Activated naive CD8-positive, alpha-beta T cell treated with anti-CD3 and anti-CD28 coated beads for 36 hours (primary cell): Measurements from ENCODE around the gene PSMD2. TPM values are rescaled to one million over a fixed set of nuclear protein-coding genes. Genes with fewer than 3 reads are reported as not detected.

Experiments
- DNase-seq: peaks from one replicate; pipeline ENCODE4 v3.0.0; 2021
- H3K27ac Mint-ChIP-seq: one replicate; pipeline ENCODE4 v1.8.0; 2022; ENCODE audit warnings: mild to moderate bottlenecking, moderate library complexity, mixed read lengths
- H3K27me3 Mint-ChIP-seq: one replicate; pipeline ENCODE4 v1.8.0; 2022; ENCODE audit warnings: mild to moderate bottlenecking, mixed read lengths
- H3K36me3 Mint-ChIP-seq: one replicate; pipeline ENCODE4 v1.8.0; 2021; ENCODE audit warnings: mild to moderate bottlenecking, mixed read lengths
- H3K4me1 Mint-ChIP-seq: one replicate; pipeline ENCODE4 v1.8.0; 2021; ENCODE audit warnings: mixed read lengths
- H3K4me3 Mint-ChIP-seq: one replicate; pipeline ENCODE4 v1.8.0; 2022; ENCODE audit warnings: mild to moderate bottlenecking, moderate library complexity, mixed read lengths
- H3K9me3 Mint-ChIP-seq: one replicate; pipeline ENCODE4 v1.8.0; 2022; ENCODE audit warnings: mixed read lengths
- total RNA-seq, 2 experiments: library from RNA; stranded (reverse); gene quantifications; one replicate each; pipeline ENCODE4 v1.2.3, GENCODE V29; 2021

Gene PSMD2
- total RNA-seq, 2 experiments from 2014 or later: 257 to 282 TPM

GRCh38 chr3:184321666-184322065, 22.6 kb downstream of the PSMD2 start:
- Mint-ChIP-seq H3K4me3 (no peak overlapping the region), H3K36me3 (peaks cover 67% of the 10 kb centered on the region), H3K9me3 (no peaks in the 10 kb centered on the region), H3K4me1 (peaks cover 38% of the 10 kb centered on the region), H3K27ac (peak overlapping the region; percentile 54), H3K27me3 (no peaks in the 10 kb centered on the region)
- DNase-seq: no peak

DNA sequence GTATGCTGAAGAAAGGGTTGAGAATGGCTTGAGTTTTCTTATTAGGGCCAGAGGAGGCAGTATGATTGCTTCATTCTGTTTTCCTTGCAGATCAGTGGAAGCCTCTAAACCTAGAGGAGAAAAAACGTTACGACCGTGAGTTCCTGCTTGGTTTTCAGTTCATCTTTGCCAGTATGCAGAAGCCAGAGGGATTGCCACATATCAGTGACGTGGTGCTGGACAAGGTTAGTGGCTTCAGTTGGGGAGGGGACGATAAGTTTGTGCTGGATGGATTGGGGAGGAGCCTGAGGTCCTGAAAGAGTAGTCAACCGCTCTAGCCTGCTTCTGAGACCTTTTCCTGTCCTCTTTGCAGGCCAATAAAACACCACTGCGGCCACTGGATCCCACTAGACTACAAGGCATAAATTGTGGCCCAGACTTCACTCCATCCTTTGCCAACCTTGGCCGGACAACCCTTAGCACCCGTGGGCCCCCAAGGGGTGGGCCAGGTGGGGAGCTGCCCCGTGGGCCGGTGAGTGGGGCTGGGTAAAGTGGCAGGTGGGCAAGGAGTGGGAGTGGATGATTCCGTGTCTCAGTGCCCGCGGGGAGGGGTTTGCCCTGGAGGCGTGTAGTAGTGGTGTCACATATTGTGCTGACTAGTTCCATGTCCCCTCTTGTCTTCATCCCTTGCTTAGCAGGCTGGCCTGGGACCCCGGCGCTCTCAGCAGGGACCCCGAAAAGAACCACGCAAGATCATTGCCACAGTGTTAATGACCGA, 23.9 kb downstream of the PSMD2 start:
- H3K27ac Mint-ChIP-seq: peak overlapping the region; percentile 80
- H3K36me3 Mint-ChIP-seq: peaks cover 63% of the 10 kb centered on the region
- H3K9me3 Mint-ChIP-seq: no peaks in the 10 kb centered on the region
- H3K27me3 Mint-ChIP-seq: no peaks in the 10 kb centered on the region
- no peak for DNase-seq
- no peak overlapping the region for H3K4me3 Mint-ChIP-seq
- peaks cover 28% of the 10 kb centered on the region for H3K4me1 Mint-ChIP-seq

GRCh38 chr3:184323696-184324095, 24.7 kb downstream of the PSMD2 start:
- Mint-ChIP-seq H3K27me3 (no peaks in the 10 kb centered on the region), H3K36me3 (peaks cover 67% of the 10 kb centered on the region), H3K4me3 (no peak overlapping the region), H3K4me1 (peaks cover 25% of the 10 kb centered on the region), H3K9me3 (no peaks in the 10 kb centered on the region), H3K27ac (no peak overlapping the region)
- DNase-seq: no peak

DNA sequence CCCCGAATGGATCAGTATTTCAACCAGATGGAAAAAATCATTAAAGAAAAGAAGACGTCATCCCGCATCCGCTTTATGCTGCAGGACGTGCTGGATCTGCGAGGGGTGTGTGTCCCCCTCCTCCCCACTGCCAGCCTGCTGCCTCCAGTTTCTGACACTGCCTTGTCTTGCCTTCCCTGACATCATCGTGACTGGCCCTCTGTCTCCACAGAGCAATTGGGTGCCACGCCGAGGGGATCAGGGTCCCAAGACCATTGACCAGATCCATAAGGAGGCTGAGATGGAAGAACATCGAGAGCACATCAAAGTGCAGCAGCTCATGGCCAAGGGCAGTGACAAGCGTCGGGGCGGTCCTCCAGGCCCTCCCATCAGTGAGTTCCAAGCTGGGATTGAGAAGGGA, 26.2 kb downstream of the PSMD2 start:
- H3K4me1 Mint-ChIP-seq: peaks cover 19% of the 10 kb centered on the region
- H3K9me3 Mint-ChIP-seq: no peaks in the 10 kb centered on the region
- peaks cover 73% of the 10 kb centered on the region for H3K36me3 Mint-ChIP-seq
- H3K27me3 Mint-ChIP-seq: no peaks in the 10 kb centered on the region
- no peak for DNase-seq
- H3K4me3 Mint-ChIP-seq: no peak overlapping the region
- peak overlapping the region; percentile 38 for H3K27ac Mint-ChIP-seq

- peak overlapping the region; percentile 71 for H3K27ac Mint-ChIP-seq
- no peaks in the 10 kb centered on the region for H3K9me3 Mint-ChIP-seq
- DNase-seq: peak; percentile 26
- H3K36me3 Mint-ChIP-seq: peaks cover 73% of the 10 kb centered on the region
- no peaks in the 10 kb centered on the region for H3K27me3 Mint-ChIP-seq
- H3K4me1 Mint-ChIP-seq: peaks cover 19% of the 10 kb centered on the region
- no peak overlapping the region for H3K4me3 Mint-ChIP-seq
These were observed 26.8 kb downstream of the PSMD2 start for GRCh38 chr3:184325715-184326369.

GRCh38 chr3:184327171-184327570, 28.1 kb downstream of the PSMD2 start:
- H3K4me3 Mint-ChIP-seq: no peak overlapping the region
- H3K27ac Mint-ChIP-seq: peak overlapping the region; percentile 40
- no peak for DNase-seq
- no peaks in the 10 kb centered on the region for H3K9me3 Mint-ChIP-seq
- H3K4me1 Mint-ChIP-seq: peaks cover 23% of the 10 kb centered on the region
- no peaks in the 10 kb centered on the region for H3K27me3 Mint-ChIP-seq
- H3K36me3 Mint-ChIP-seq: peaks cover 76% of the 10 kb centered on the region

DNA sequence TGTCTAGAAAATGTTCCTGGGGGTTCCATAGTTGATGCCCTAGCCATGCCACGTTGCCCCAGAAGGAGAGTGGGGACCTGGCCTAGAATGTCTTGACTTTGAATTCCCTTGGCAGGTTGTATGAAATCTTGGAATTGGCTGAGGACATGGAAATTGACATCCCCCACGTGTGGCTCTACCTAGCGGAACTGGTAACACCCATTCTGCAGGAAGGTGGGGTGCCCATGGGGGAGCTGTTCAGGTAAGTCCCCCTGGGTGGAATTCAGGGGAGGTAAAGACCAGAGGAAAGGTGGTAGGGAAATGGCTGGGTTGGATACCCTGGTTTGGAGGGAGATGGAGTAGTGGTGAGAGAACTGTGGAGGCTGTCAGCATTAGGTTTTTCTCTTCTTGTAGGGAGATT, 29.5 kb downstream of the PSMD2 start:
- Mint-ChIP-seq H3K4me1 (peaks cover 34% of the 10 kb centered on the region), H3K36me3 (peaks cover 81% of the 10 kb centered on the region), H3K27ac (peak overlapping the region; percentile 16), H3K27me3 (no peaks in the 10 kb centered on the region), H3K9me3 (no peaks in the 10 kb centered on the region), H3K4me3 (no peak overlapping the region)
- no peak for DNase-seq

DNA sequence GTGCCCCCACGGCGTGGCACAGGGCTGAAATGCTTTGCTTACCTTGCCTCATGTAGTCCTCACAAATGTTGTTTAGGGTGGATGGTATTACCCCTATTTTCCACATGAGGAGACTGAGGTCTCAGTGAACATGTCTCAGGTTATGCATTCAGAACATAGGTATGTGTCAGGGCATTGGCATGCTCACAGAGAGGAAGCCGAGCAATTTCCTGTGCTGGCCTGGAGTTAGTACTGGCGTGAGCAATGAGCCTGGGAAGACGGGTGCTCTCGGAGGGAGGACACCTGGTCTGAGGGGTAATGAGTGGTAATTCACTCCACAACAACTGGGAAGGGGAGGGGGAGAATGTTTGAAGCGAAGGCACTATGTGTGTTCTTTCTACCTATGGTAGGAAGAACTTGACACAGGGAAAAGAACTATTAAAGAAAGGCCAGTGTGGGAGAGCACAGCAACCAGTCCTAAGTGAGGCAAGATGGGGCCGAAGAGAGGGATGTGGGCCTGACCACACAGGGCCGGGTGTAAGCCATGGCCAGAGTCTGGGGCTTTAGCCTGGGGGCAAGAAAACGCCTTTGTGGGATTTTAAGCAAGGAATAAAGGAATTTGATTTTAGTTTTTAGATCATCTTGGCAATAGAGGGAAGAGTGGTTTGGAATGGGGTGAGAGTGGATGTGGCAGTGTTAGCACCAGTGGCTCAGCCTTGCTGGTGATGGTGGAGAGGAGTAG, 33.5 kb downstream of the PSMD2 start:
- Mint-ChIP-seq H3K9me3 (no peaks in the 10 kb centered on the region), H3K4me1 (peaks cover 47% of the 10 kb centered on the region), H3K27ac (peak overlapping the region; percentile 91), H3K27me3 (no peaks in the 10 kb centered on the region), H3K36me3 (peaks cover 59% of the 10 kb centered on the region), H3K4me3 (no peak overlapping the region)
- DNase-seq: no peak

DNA sequence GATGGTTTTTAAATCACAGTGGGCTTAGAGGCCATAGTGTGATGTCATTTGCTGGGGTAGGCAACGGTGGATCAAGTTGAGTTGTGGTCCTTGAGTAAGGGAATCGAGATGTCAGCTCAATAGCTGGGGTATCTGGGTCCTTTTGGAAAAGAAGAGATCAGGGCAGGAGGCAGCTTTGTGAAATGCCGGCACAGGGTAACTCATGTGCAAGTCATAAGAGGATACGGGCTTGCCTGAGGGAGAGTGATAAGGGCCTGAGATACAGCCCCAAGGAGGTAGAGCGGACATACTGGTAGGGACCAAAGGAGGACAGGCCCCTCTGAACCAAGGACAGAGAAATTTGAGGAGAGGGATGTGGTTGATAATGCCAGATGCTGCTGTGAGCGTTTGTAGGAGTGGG, 34.1 kb downstream of the PSMD2 start:
- Mint-ChIP-seq H3K4me3 (no peak overlapping the region), H3K9me3 (no peaks in the 10 kb centered on the region), H3K4me1 (peaks cover 48% of the 10 kb centered on the region), H3K36me3 (peaks cover 57% of the 10 kb centered on the region), H3K27me3 (no peaks in the 10 kb centered on the region), H3K27ac (peak overlapping the region; percentile 91)
- DNase-seq: no peak

DNA sequence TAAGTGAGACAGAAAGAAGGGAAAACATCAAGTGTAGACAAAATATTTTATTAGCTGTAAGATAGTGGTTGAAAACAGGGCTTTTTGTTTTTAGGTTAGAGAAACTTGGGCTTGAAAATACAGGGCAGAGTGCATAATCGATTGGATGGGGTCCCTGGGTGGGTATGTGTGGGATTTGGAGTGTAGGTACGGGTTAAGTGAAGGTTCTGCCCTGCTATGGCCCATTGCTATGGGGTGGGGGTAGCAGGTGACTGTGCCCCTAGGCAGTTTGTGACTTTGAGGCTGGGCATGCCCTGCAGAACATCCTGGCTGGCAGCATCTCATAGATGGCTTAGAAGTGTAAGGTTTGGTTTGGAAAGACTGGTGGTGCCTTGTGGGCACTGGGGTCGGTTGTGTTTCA, 34.7 kb downstream of the PSMD2 start:
- DNase-seq: no peak
- Mint-ChIP-seq H3K27me3 (no peaks in the 10 kb centered on the region), H3K4me3 (no peak overlapping the region), H3K9me3 (no peaks in the 10 kb centered on the region), H3K27ac (peak overlapping the region; percentile 91), H3K4me1 (peaks cover 48% of the 10 kb centered on the region), H3K36me3 (peaks cover 51% of the 10 kb centered on the region)

DNA sequence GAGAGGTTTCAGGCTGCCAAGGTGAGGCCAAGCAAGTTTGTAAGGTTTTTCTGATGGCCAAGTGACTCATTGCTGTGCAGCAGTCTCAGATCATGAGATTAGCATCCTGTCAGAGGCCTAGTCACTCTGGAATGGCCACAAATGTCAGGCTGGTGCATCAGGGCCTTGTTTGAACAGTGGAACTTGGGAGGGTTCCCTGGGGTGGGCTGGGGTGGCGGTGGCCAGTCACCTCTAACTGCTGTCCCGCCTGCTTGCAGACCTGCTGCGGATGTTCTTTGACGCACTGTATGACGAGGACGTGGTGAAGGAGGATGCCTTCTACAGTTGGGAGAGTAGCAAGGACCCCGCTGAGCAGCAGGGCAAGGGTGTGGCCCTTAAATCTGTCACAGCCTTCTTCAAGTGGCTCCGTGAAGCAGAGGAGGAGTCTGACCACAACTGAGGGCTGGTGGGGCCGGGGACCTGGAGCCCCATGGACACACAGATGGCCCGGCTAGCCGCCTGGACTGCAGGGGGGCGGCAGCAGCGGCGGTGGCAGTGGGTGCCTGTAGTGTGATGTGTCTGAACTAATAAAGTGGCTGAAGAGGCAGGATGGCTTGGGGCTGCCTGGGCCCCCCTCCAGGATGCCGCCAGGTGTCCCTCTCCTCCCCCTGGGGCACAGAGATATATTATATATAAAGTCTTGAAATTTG, 35.6 kb downstream of the PSMD2 start:
- H3K9me3 Mint-ChIP-seq: no peaks in the 10 kb centered on the region
- peak overlapping the region; percentile 32 for H3K4me3 Mint-ChIP-seq
- H3K27ac Mint-ChIP-seq: peak overlapping the region; percentile 91
- DNase-seq: peak; percentile 57
- peaks cover 45% of the 10 kb centered on the region for H3K4me1 Mint-ChIP-seq
- H3K36me3 Mint-ChIP-seq: peaks cover 43% of the 10 kb centered on the region
- H3K27me3 Mint-ChIP-seq: no peaks in the 10 kb centered on the region

- Mint-ChIP-seq H3K9me3 (no peaks in the 10 kb centered on the region), H3K36me3 (peaks cover 39% of the 10 kb centered on the region), H3K27ac (peak overlapping the region; percentile 89), H3K27me3 (no peaks in the 10 kb centered on the region), H3K4me1 (peaks cover 45% of the 10 kb centered on the region), H3K4me3 (peak overlapping the region; percentile 80)
- no peak for DNase-seq
These were observed 36.2 kb downstream of the PSMD2 start for GRCh38 chr3:184335291-184335660.

DNA sequence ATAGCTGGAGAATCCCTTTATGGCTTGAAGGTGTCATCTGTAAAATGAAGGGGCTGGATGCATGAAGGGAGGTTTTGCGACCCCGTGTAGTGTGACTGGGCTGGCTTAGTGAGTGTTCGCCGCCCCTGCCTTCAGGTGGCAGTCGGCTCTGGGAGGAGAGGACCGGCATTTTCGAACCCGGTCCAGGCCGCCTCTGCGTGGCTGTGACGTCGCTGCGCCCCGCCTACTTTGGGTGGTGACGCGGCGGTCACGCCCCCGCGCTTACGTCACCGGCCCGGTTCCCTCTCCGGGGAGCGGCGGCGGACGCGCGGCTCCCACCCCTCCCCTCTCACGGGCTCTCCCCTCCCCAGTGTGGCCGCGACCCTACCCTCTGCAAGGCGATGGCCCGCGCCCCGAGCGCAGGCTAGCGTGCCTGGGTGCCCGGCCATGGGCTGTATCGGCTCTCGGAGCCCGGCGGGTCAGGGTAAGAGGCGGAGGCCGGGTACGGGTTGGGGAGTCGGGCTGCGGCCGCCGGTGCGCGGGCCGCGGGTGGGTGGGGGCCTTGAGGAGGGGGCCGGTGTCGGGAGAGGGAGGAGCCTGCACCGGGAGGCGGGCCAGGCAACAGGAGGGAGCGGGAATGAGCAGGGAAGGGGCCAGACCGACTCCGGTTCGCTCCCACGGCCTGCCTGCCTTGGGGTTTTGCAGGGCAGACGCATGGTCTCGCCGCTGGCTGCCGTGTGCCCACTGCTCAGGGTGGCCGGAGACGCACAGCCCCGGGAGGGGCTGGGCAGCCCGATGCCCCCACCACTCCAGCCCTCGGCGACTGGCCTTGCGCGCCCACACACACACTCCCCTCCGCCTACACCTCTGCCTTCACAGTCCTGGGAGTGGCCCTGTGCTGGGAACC, 36.9 kb downstream of the PSMD2 start:
- Mint-ChIP-seq H3K27me3 (no peaks in the 10 kb centered on the region), H3K36me3 (peaks cover 36% of the 10 kb centered on the region), H3K9me3 (no peaks in the 10 kb centered on the region), H3K27ac (peak overlapping the region; percentile 89), H3K4me1 (peaks cover 50% of the 10 kb centered on the region), H3K4me3 (peak overlapping the region; percentile 80)
- DNase-seq: peak; percentile 88
